DOHH2 (cell line): ENCODE measurements around the gene IL1RAPL1.
A peak's percentile ranks its signal among the peaks of the same experiment; 100 is the strongest.

Experiments used
- CTCF ChIP-seq: fragments of 200-600 bp; sonication (generic); IDR thresholded peaks from one replicate; pipeline ENCODE4 v1.5.1; 2014; ENCODE audit warnings: antibody characterized with exemption, mild to moderate bottlenecking, low read depth, low read length; ENCODE audit not compliant: poor library complexity, severe bottlenecking
- EZH2phosphoT487 ChIP-seq: fragments of 200-600 bp; sonication (generic); IDR thresholded peaks from 2 replicates; pipeline ENCODE4 v1.6.1; 2017; ENCODE audit warnings: borderline replicate concordance, mild to moderate bottlenecking, antibody characterized with exemption, low read length, moderate library complexity, mixed read lengths

- TF ChIP-seq CTCF (peak; percentile 11), EZH2phosphoT487 (no peak)
Measured at GRCh38 chrX:29911673-29912072, 1324.4 kb downstream of the IL1RAPL1 start.
